ENCODE measurements around the gene CCSER1.

The CCSER1 gene

DNA sequence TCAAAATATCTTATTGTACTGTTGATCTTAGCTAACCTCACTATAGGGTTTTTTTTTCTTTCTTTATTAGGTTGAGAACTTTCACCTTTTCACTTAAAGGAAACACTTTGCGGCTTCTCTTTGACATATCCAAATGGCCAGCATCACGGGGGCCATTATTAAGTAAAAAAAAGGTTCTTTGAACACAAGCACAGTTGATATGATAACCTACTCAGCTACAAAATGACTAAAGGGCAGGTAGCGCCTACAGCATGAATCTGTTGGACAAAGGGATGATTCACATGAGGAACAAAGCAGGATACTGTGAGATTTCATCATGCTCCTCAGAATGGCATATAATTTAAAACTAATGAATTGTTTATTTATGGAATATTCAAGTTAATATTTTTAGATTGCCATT lies 119.6 kb downstream of the CCSER1 start:
- Histone ChIP-seq H2BK5ac (ENCODE audit: low read length) (no peak overlapping the region), H3K4me1 (ENCODE audit: control insufficient read depth in 2 of 2, insufficient read depth in 1 of 2, low read depth in 1 of 2, low read length in 2 of 2) (no peaks in the 10 kb centered on the region), H3K27me3 (ENCODE audit: control insufficient read depth in 3 of 3, insufficient read depth in 3 of 3, low read depth in 1 of 3, low read length in 3 of 3) (no peaks in the 10 kb centered on the region), H2AFZ (ENCODE audit: low read length) (no peak overlapping the region), H3K9ac (ENCODE audit: low read depth, low read length, poor library complexity) (no peak overlapping the region), H2BK120ac (ENCODE audit: low read depth, low read length) (no peak overlapping the region), H2AK5ac (ENCODE audit: low read depth, low read length) (no peak overlapping the region), H3K4me2 (ENCODE audit: insufficient read depth, low read length, poor library complexity, severe bottlenecking) (no peak overlapping the region), H3K36me3 (replicated peaks in 1 of 2; ENCODE audit: control insufficient read depth in 2 of 2, insufficient read depth in 2 of 2, low read length in 2 of 2) (no peaks in the 10 kb centered on the region), H4K91ac (ENCODE audit: low read depth, low read length, poor library complexity) (no peak overlapping the region), H3K4ac (ENCODE audit: low read length) (no peak overlapping the region), H3K14ac (ENCODE audit: low read length) (no peak overlapping the region), H3K9me3 (replicated peaks in 1 of 2; ENCODE audit: control insufficient read depth in 2 of 2, insufficient read depth in 1 of 2, low read depth in 1 of 2, low read length in 2 of 2) (no peaks in the 10 kb centered on the region), H3K18ac (ENCODE audit: low read length) (no peak overlapping the region), H3K4me3 (ENCODE audit: low read length in 2 of 2) (no peak overlapping the region), H3K23ac (ENCODE audit: low read depth, low read length, poor library complexity) (no peak overlapping the region), H2BK15ac (ENCODE audit: low read length) (no peak overlapping the region), H3K79me1 (ENCODE audit: low read depth, low read length) (no peaks in the 10 kb centered on the region), H4K8ac (ENCODE audit: low read depth, low read length) (no peak overlapping the region), H2BK12ac (ENCODE audit: low read length) (no peak overlapping the region), H3K27ac (replicated peaks; ENCODE audit: low read length) (no peak overlapping the region)
- no CpG with 5 or more reads among the region's 3 CpGs for WGBS, 2 donors (ENCODE audit: extremely low coverage in 2 of 2, insufficient read length in 2 of 2, insufficient replicate concordance in 1 of 2)
- no peak for DNase-seq (ENCODE audit: low spot score)

DNA sequence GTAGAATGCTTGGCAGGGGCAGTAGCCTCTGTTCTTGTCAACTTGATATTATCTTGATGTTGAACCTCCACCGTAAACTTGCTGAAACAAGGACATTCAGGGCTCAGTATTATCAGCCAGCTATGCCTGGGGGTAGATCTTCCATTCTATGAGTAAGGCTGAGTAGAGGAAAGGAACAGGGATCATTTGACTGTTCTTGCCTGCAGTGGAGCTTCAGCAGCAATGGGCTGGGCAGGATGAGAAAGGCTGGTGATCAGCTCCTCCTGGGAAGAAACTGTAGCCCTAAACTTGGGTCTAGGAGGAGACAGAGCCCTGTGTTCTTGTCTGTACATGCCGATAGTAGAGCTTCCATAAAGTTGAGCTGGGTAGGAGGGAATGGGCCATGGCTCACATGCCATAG lies 127.2 kb downstream of the CCSER1 start:
- WGBS, 2 donors (ENCODE audit: extremely low coverage in 2 of 2, insufficient read length in 2 of 2, insufficient replicate concordance in 1 of 2): no CpG with 5 or more reads among the region's 2 CpGs
- H3K4ac ChIP-seq (ENCODE audit: low read length): no peak overlapping the region
- H3K9me3 ChIP-seq (replicated peaks in 1 of 2; ENCODE audit: control insufficient read depth in 2 of 2, insufficient read depth in 1 of 2, low read depth in 1 of 2, low read length in 2 of 2): no peaks in the 10 kb centered on the region
- DNase-seq (ENCODE audit: low spot score): no peak
- no peak overlapping the region for H2BK120ac ChIP-seq (ENCODE audit: low read depth, low read length)
- H2BK5ac ChIP-seq (ENCODE audit: low read length): no peak overlapping the region
- no peak overlapping the region for H2BK15ac ChIP-seq (ENCODE audit: low read length)
- no peak overlapping the region for H3K4me3 ChIP-seq (ENCODE audit: low read length in 2 of 2)
- H3K9ac ChIP-seq (ENCODE audit: low read depth, low read length, poor library complexity): no peak overlapping the region
- no peak overlapping the region for H3K14ac ChIP-seq (ENCODE audit: low read length)
- no peaks in the 10 kb centered on the region for H3K36me3 ChIP-seq (replicated peaks in 1 of 2; ENCODE audit: control insufficient read depth in 2 of 2, insufficient read depth in 2 of 2, low read length in 2 of 2)
- no peak overlapping the region for H2AFZ ChIP-seq (ENCODE audit: low read length)
- H4K91ac ChIP-seq (ENCODE audit: low read depth, low read length, poor library complexity): no peak overlapping the region
- H3K4me2 ChIP-seq (ENCODE audit: insufficient read depth, low read length, poor library complexity, severe bottlenecking): no peak overlapping the region
- no peak overlapping the region for H2BK12ac ChIP-seq (ENCODE audit: low read length)
- H3K27ac ChIP-seq (replicated peaks; ENCODE audit: low read length): no peak overlapping the region
- H3K27me3 ChIP-seq (ENCODE audit: control insufficient read depth in 3 of 3, insufficient read depth in 3 of 3, low read depth in 1 of 3, low read length in 3 of 3): no peaks in the 10 kb centered on the region
- no peaks in the 10 kb centered on the region for H3K4me1 ChIP-seq (ENCODE audit: control insufficient read depth in 2 of 2, insufficient read depth in 1 of 2, low read depth in 1 of 2, low read length in 2 of 2)
- H2AK5ac ChIP-seq (ENCODE audit: low read depth, low read length): no peak overlapping the region
- no peak overlapping the region for H4K8ac ChIP-seq (ENCODE audit: low read depth, low read length)
- no peak overlapping the region for H3K23ac ChIP-seq (ENCODE audit: low read depth, low read length, poor library complexity)
- H3K18ac ChIP-seq (ENCODE audit: low read length): no peak overlapping the region
- H3K79me1 ChIP-seq (ENCODE audit: low read depth, low read length): no peaks in the 10 kb centered on the region

DNA sequence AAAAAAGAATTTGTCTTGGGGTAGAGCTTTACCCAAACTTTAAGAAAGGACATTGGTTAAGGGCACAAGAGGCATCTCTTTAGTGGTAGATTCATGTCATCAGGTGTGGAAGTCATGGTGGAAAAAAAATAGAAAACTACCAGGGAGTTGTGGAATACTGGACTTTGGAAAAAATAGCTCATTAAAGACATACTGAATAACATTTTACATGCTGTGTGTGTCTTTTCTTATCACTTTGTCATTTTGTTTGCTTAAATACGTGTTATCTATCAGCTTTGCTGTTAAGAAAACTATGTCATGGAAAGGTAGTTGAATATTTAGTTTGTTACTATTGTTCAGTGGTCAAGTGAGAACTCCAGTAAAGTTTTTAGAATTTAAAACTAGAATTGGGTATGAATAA lies 147.0 kb downstream of the CCSER1 start:
- no peak overlapping the region for H2BK5ac ChIP-seq (ENCODE audit: low read length)
- H3K27ac ChIP-seq (replicated peaks; ENCODE audit: low read length): no peak overlapping the region
- no peak overlapping the region for H3K9ac ChIP-seq (ENCODE audit: low read depth, low read length, poor library complexity)
- no peak overlapping the region for H3K4ac ChIP-seq (ENCODE audit: low read length)
- no peak overlapping the region for H3K14ac ChIP-seq (ENCODE audit: low read length)
- no CpG with 5 or more reads among the region's 1 CpG for WGBS, 2 donors (ENCODE audit: extremely low coverage in 2 of 2, insufficient read length in 2 of 2, insufficient replicate concordance in 1 of 2)
- no peak overlapping the region for H3K23ac ChIP-seq (ENCODE audit: low read depth, low read length, poor library complexity)
- no peak for DNase-seq (ENCODE audit: low spot score)
- H4K91ac ChIP-seq (ENCODE audit: low read depth, low read length, poor library complexity): no peak overlapping the region
- H3K4me2 ChIP-seq (ENCODE audit: insufficient read depth, low read length, poor library complexity, severe bottlenecking): no peak overlapping the region
- no peak overlapping the region for H3K4me3 ChIP-seq (ENCODE audit: low read length in 2 of 2)
- H3K9me3 ChIP-seq (replicated peaks in 1 of 2; ENCODE audit: control insufficient read depth in 2 of 2, insufficient read depth in 1 of 2, low read depth in 1 of 2, low read length in 2 of 2): no peaks in the 10 kb centered on the region
- no peaks in the 10 kb centered on the region for H3K36me3 ChIP-seq (replicated peaks in 1 of 2; ENCODE audit: control insufficient read depth in 2 of 2, insufficient read depth in 2 of 2, low read length in 2 of 2)
- no peak overlapping the region for H2BK15ac ChIP-seq (ENCODE audit: low read length)
- H2BK12ac ChIP-seq (ENCODE audit: low read length): no peak overlapping the region
- H3K79me1 ChIP-seq (ENCODE audit: low read depth, low read length): no peaks in the 10 kb centered on the region
- no peaks in the 10 kb centered on the region for H3K4me1 ChIP-seq (ENCODE audit: control insufficient read depth in 2 of 2, insufficient read depth in 1 of 2, low read depth in 1 of 2, low read length in 2 of 2)
- H3K27me3 ChIP-seq (ENCODE audit: control insufficient read depth in 3 of 3, insufficient read depth in 3 of 3, low read depth in 1 of 3, low read length in 3 of 3): no peaks in the 10 kb centered on the region
- H2AFZ ChIP-seq (ENCODE audit: low read length): no peak overlapping the region
- H2BK120ac ChIP-seq (ENCODE audit: low read depth, low read length): no peak overlapping the region
- no peak overlapping the region for H2AK5ac ChIP-seq (ENCODE audit: low read depth, low read length)
- no peak overlapping the region for H3K18ac ChIP-seq (ENCODE audit: low read length)
- H4K8ac ChIP-seq (ENCODE audit: low read depth, low read length): no peak overlapping the region

DNA sequence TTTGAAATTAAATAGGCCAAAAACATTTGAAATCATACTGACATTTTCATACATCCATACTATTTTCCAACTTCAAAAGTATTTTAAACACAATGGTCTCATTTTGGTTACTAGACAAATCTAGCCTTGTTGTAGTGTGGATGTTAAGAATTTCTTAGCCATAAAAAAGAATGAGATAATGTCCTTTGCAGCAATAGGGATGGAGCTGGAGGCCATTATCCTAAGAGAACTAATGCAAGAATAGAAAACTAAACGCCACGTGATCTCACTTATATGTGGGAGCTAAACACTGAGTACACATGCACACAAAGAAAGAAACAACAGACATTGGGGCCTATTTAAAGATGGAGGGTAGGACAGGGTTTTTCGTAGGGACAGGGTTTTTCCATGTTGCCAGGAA lies 153.8 kb downstream of the CCSER1 start:
- no peaks in the 10 kb centered on the region for H3K36me3 ChIP-seq (replicated peaks in 1 of 2; ENCODE audit: control insufficient read depth in 2 of 2, insufficient read depth in 2 of 2, low read length in 2 of 2)
- no peak overlapping the region for H3K4me2 ChIP-seq (ENCODE audit: insufficient read depth, low read length, poor library complexity, severe bottlenecking)
- H4K91ac ChIP-seq (ENCODE audit: low read depth, low read length, poor library complexity): no peak overlapping the region
- H3K23ac ChIP-seq (ENCODE audit: low read depth, low read length, poor library complexity): no peak overlapping the region
- no peak overlapping the region for H3K4ac ChIP-seq (ENCODE audit: low read length)
- no peak overlapping the region for H2BK120ac ChIP-seq (ENCODE audit: low read depth, low read length)
- H2AFZ ChIP-seq (ENCODE audit: low read length): no peak overlapping the region
- H2BK5ac ChIP-seq (ENCODE audit: low read length): no peak overlapping the region
- H3K14ac ChIP-seq (ENCODE audit: low read length): no peak overlapping the region
- no peak overlapping the region for H2BK15ac ChIP-seq (ENCODE audit: low read length)
- H2BK12ac ChIP-seq (ENCODE audit: low read length): no peak overlapping the region
- DNase-seq (ENCODE audit: low spot score): no peak
- no peak overlapping the region for H3K4me3 ChIP-seq (ENCODE audit: low read length in 2 of 2)
- no peak overlapping the region for H2AK5ac ChIP-seq (ENCODE audit: low read depth, low read length)
- no peaks in the 10 kb centered on the region for H3K4me1 ChIP-seq (ENCODE audit: control insufficient read depth in 2 of 2, insufficient read depth in 1 of 2, low read depth in 1 of 2, low read length in 2 of 2)
- no peak overlapping the region for H4K8ac ChIP-seq (ENCODE audit: low read depth, low read length)
- no peak overlapping the region for H3K9ac ChIP-seq (ENCODE audit: low read depth, low read length, poor library complexity)
- H3K27me3 ChIP-seq (ENCODE audit: control insufficient read depth in 3 of 3, insufficient read depth in 3 of 3, low read depth in 1 of 3, low read length in 3 of 3): no peaks in the 10 kb centered on the region
- H3K9me3 ChIP-seq (replicated peaks in 1 of 2; ENCODE audit: control insufficient read depth in 2 of 2, insufficient read depth in 1 of 2, low read depth in 1 of 2, low read length in 2 of 2): no peaks in the 10 kb centered on the region
- no peaks in the 10 kb centered on the region for H3K79me1 ChIP-seq (ENCODE audit: low read depth, low read length)
- WGBS, 2 donors (ENCODE audit: extremely low coverage in 2 of 2, insufficient read length in 2 of 2, insufficient replicate concordance in 1 of 2): no CpG with 5 or more reads among the region's 3 CpGs
- H3K27ac ChIP-seq (replicated peaks; ENCODE audit: low read length): no peak overlapping the region
- H3K18ac ChIP-seq (ENCODE audit: low read length): no peak overlapping the region
